ENCODE data around the gene KCNG3.

KCNG3 gene

GRCh38 chr2:42486145-42486906, 7.5 kb downstream of the KCNG3 start:
- DNase-seq (ENCODE audit: insufficient read length, low spot score) (no peak), FAIRE-seq (no peak)

- DNase-seq (ENCODE audit: insufficient read length, low spot score) (no peak), FAIRE-seq (no peak)
Measured at GRCh38 chr2:42480402-42480801, 13.4 kb downstream of the KCNG3 start.

GRCh38 chr2:42474765-42475454, 18.9 kb downstream of the KCNG3 start:
- DNase-seq (ENCODE audit: insufficient read length, low spot score) (no peak), FAIRE-seq (no peak)

- DNase-seq (ENCODE audit: insufficient read length, low spot score) (no peak), FAIRE-seq (no peak)
Measured at GRCh38 chr2:42470706-42471105, 23.1 kb downstream of the KCNG3 start.

- DNase-seq (ENCODE audit: insufficient read length, low spot score) (no peak), FAIRE-seq (no peak)
Measured at GRCh38 chr2:42464631-42465030, 29.2 kb downstream of the KCNG3 start.

- FAIRE-seq (peak; percentile 54), DNase-seq (ENCODE audit: insufficient read length, low spot score) (no peak)
Measured at GRCh38 chr2:42463570-42463969, 30.2 kb downstream of the KCNG3 start.

GRCh38 chr2:42459296-42459695, 34.5 kb downstream of the KCNG3 start:
- no peak for FAIRE-seq
- no peak for DNase-seq (ENCODE audit: insufficient read length, low spot score)

GRCh38 chr2:42458396-42458795, 35.4 kb downstream of the KCNG3 start:
- DNase-seq (ENCODE audit: insufficient read length, low spot score): no peak
- FAIRE-seq: no peak

- FAIRE-seq (no peak), DNase-seq (ENCODE audit: insufficient read length, low spot score) (no peak)
Measured at GRCh38 chr2:42457011-42457410, 36.8 kb downstream of the KCNG3 start.

- DNase-seq (ENCODE audit: insufficient read length, low spot score) (no peak), FAIRE-seq (no peak)
Measured at GRCh38 chr2:42456126-42456839, 37.5 kb downstream of the KCNG3 start.

- no peak for DNase-seq (ENCODE audit: insufficient read length, low spot score)
- FAIRE-seq: no peak
Measured at GRCh38 chr2:42452545-42452944, 41.2 kb downstream of the KCNG3 start.

- DNase-seq (ENCODE audit: insufficient read length, low spot score) (no peak), FAIRE-seq (no peak)
Measured at GRCh38 chr2:42450136-42450535, 43.6 kb downstream of the KCNG3 start.

- no peak for DNase-seq (ENCODE audit: insufficient read length, low spot score)
- FAIRE-seq: no peak
Measured at GRCh38 chr2:42449163-42450087, 44.4 kb downstream of the KCNG3 start.

- no peak for DNase-seq (ENCODE audit: insufficient read length, low spot score)
- FAIRE-seq: no peak
Measured at GRCh38 chr2:42448163-42448562, 45.6 kb downstream of the KCNG3 start.

- FAIRE-seq (no peak), DNase-seq (ENCODE audit: insufficient read length, low spot score) (no peak)
Measured at GRCh38 chr2:42446503-42447271, 47.1 kb downstream of the KCNG3 start.

- FAIRE-seq: peak; percentile 38
- no peak for DNase-seq (ENCODE audit: insufficient read length, low spot score)
Measured at GRCh38 chr2:42443718-42444399, 49.9 kb downstream of the KCNG3 start.

- FAIRE-seq: no peak
Measured at GRCh38 chr2:42442774-42443173, 51.0 kb downstream of the KCNG3 start.

GRCh38 chr2:42438685-42439084, 55.1 kb downstream of the KCNG3 start:
- FAIRE-seq (no peak), DNase-seq (ENCODE audit: insufficient read length, low spot score) (no peak)

More at GRCh38 chr2:42442774-42443173, 51.0 kb downstream of the KCNG3 start:
- DNase-seq (ENCODE audit: insufficient read length, low spot score): no peak

GRCh38 chr2:42436370-42436769, 57.4 kb downstream of the KCNG3 start:
- DNase-seq (ENCODE audit: insufficient read length, low spot score) (no peak), FAIRE-seq (no peak)

All from HTR-8/SVneo (cell line).